ENCODE results near the gene FBXO42.

FBXO42 gene

GRCh38 chr1:16286122-16286521, 66.2 kb downstream of the FBXO42 start:
- no peak for TF ChIP-seq CTCF (IDR thresholded peaks at IDR 0.05; ENCODE audit: control insufficient read depth, insufficient read depth, low read depth, low read length, missing control alignments)
- no peak overlapping the region for H3K4me3 ChIP-seq (ENCODE audit: control insufficient read depth, low read depth, low read length)
- peak; percentile 7 for DNase-seq (ENCODE audit: low read depth)

DNA sequence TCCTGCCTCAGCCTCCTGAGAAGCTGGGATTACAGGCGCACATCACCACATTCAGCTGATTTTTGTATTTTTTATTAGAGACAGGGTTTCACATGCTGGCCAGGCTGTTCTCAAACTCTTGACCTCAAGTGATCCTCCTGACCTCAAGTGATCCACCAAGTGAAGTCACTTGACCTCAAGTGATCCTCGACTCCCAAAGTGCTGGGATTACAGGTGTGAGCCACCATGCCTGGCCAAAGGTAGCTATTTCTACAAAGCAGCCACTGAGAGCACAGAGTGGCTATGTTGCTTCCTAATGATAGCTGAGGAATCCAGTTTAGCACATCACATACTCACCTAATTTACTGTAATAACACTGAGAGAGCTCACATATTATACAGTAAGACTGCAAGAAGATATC, 70.5 kb downstream of the FBXO42 start:
- TF ChIP-seq CTCF (IDR thresholded peaks at IDR 0.05; ENCODE audit: control insufficient read depth, insufficient read depth, low read depth, low read length, missing control alignments), result no peak
- no peak overlapping the region for H3K4me3 ChIP-seq (ENCODE audit: control insufficient read depth, low read depth, low read length)
- no peak for DNase-seq (ENCODE audit: low read depth)

- DNase-seq (ENCODE audit: low read depth), result no peak
- no peak overlapping the region for H3K4me3 ChIP-seq (ENCODE audit: control insufficient read depth, low read depth, low read length)
- no peak for TF ChIP-seq CTCF (IDR thresholded peaks at IDR 0.05; ENCODE audit: control insufficient read depth, insufficient read depth, low read depth, low read length, missing control alignments)
Observed at GRCh38 chr1:16279186-16279585, 73.1 kb downstream of the FBXO42 start.

- DNase-seq (ENCODE audit: low read depth), result no peak
- no peak for TF ChIP-seq CTCF (IDR thresholded peaks at IDR 0.05; ENCODE audit: control insufficient read depth, insufficient read depth, low read depth, low read length, missing control alignments)
Observed at GRCh38 chr1:16276302-16277030, 75.8 kb downstream of the FBXO42 start.

GRCh38 chr1:16275591-16275990, 76.7 kb downstream of the FBXO42 start:
- DNase-seq (ENCODE audit: low read depth), result no peak
- no peak for TF ChIP-seq CTCF (IDR thresholded peaks at IDR 0.05; ENCODE audit: control insufficient read depth, insufficient read depth, low read depth, low read length, missing control alignments)
- H3K4me3 ChIP-seq (ENCODE audit: control insufficient read depth, low read depth, low read length), result no peak overlapping the region

More at GRCh38 chr1:16276302-16277030, 75.8 kb downstream of the FBXO42 start:
- H3K4me3 ChIP-seq (ENCODE audit: control insufficient read depth, low read depth, low read length), result no peak overlapping the region

DNA sequence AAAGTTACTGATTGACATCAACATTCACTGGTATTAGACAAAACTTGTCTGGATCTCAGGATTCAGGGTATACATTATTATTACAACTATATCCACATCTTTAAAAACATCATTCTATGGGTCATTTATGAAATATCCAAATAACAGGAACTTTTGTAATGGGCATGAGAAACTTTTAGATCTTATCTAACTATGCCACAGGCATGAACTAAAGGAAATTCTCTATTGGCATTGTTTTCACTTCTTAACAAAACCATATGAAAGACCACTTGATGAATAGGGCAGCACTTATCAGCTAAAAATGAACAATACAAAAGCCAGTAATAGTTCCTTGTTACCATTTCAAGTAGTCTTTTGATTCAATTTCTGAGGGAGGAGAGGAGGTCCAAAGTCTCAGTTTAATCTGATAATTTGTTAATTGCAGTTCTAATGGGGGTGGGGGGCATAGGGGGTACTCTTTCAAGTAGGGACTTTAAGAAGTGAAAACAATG, 84.5 kb downstream of the FBXO42 start:
- no peak overlapping the region for H3K4me3 ChIP-seq (ENCODE audit: control insufficient read depth, low read depth, low read length)
- TF ChIP-seq CTCF (IDR thresholded peaks at IDR 0.05; ENCODE audit: control insufficient read depth, insufficient read depth, low read depth, low read length, missing control alignments), result no peak
- DNase-seq (ENCODE audit: low read depth), result no peak

Measured in AG09309 (cell line).